ENCODE data around the gene KLRF1.

Gene KLRF1

DNA sequence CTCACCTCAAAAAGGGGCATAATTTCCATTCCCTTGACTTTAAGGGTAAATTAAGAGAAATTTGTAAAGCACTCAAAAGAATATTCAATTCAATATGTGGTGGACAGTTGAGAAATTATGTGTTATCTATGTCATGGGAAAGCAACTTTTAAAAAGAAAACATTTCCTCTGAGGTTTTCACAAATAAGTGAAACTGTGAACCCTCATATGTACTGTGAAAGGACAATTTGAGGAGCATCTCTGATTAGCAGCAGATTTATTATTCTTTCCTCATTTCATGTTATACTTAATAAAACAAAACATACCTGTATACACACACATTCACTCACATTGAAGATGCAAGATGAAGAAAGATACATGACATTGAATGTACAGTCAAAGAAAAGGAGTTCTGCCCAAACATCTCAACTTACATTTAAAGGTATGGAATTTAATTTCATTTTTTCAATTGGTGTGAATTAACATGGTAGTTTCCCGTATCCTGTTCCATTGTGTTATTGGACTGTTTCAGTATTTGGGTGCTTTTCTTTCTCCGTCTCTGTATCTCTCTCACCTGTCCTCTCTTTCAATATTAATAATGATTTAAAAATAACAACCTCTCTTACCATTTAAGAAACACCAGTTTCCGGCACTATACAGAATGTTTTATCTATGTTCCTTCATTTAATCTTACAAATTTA, at the start of gene KLRF1:
TSS of gene KLRF1 (plus strand) at position 273 of the 680 bp plus-strand sequence. CDS start at position 337, 64 bp downstream.
- Histone ChIP-seq H3K36me3 (no peaks in the 10 kb centered on the region), H3K4me3 (ENCODE audit: low read depth, low read length) (no peak within 1 kb of the TSS), H3K27me3 (ENCODE audit: insufficient read depth, low read depth, severe bottlenecking) (no peaks in the 10 kb centered on the region), H3K9me3 (ENCODE audit: severe bottlenecking) (no peaks in the 10 kb centered on the region), H3K27ac (no peak within 1 kb of the TSS)
- no peak for DNase-seq
- TF ChIP-seq CTCF (IDR thresholded peaks at IDR 0.05; ENCODE audit: low read depth, low read length): no peak

DNA sequence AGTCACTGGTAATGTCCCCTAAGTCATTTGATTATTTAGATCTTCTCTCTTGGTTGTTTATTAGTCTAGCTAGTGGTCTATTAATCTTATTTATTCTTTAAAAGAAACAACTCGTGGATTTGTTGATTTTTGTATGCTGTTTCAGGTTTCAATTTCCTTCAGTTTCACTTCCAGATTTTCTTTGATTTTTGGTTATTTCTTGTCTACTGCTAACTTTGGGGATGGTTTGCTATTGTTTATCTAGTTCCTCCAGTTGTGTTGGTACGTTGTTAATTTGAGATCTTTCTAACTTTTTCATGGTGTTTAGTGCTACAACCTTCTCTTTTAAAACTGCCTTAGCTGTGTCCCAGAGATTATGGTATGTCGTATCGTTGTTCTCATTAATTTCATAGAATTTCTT, 48.1 kb upstream of the KLRF1 start:
- Histone ChIP-seq H3K27me3 (ENCODE audit: insufficient read depth, low read depth, severe bottlenecking) (no peaks in the 10 kb centered on the region), H3K4me3 (ENCODE audit: low read depth, low read length) (no peak overlapping the region), H3K27ac (no peak overlapping the region), H3K36me3 (no peaks in the 10 kb centered on the region), H3K9me3 (ENCODE audit: severe bottlenecking) (no peaks in the 10 kb centered on the region)
- DNase-seq: no peak
- TF ChIP-seq CTCF (IDR thresholded peaks at IDR 0.05; ENCODE audit: low read depth, low read length): no peak

DNA sequence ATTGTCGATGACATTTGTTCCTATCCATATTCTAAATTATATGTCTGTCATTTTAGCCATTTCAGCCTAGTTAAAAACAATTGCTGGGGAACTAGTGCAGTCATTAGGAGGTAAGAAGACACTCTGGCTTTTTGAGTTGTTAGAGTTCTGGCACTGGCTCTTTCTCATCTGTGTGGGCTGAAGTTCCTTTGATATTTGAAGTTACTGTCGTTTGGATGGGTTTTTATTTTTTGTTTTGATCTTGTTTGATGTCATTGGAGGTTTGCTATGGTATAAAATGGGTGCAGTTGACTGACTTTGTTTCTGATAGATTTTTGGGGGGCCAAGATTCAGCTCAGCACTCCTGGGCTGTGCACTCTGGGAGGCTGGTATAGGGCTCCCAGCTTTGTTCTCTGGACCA, 45.9 kb upstream of the KLRF1 start:
- no peaks in the 10 kb centered on the region for H3K9me3 ChIP-seq (ENCODE audit: severe bottlenecking)
- no peak for DNase-seq
- H3K4me3 ChIP-seq (ENCODE audit: low read depth, low read length): no peak overlapping the region
- no peaks in the 10 kb centered on the region for H3K36me3 ChIP-seq
- TF ChIP-seq CTCF (IDR thresholded peaks at IDR 0.05; ENCODE audit: low read depth, low read length): no peak
- H3K27ac ChIP-seq: no peak overlapping the region
- no peaks in the 10 kb centered on the region for H3K27me3 ChIP-seq (ENCODE audit: insufficient read depth, low read depth, severe bottlenecking)

- Histone ChIP-seq H3K27me3 (ENCODE audit: insufficient read depth, low read depth, severe bottlenecking) (no peaks in the 10 kb centered on the region), H3K36me3 (no peaks in the 10 kb centered on the region), H3K9me3 (ENCODE audit: severe bottlenecking) (no peaks in the 10 kb centered on the region), H3K4me3 (ENCODE audit: low read depth, low read length) (no peak overlapping the region), H3K27ac (no peak overlapping the region)
- no peak for TF ChIP-seq CTCF (IDR thresholded peaks at IDR 0.05; ENCODE audit: low read depth, low read length)
- DNase-seq: no peak
Observed at GRCh38 chr12:9782547-9783382, 44.5 kb upstream of the KLRF1 start.

- no peak for DNase-seq
- Histone ChIP-seq H3K4me3 (ENCODE audit: low read depth, low read length) (no peak overlapping the region), H3K9me3 (ENCODE audit: severe bottlenecking) (no peaks in the 10 kb centered on the region), H3K36me3 (no peaks in the 10 kb centered on the region), H3K27ac (no peak overlapping the region), H3K27me3 (ENCODE audit: insufficient read depth, low read depth, severe bottlenecking) (no peaks in the 10 kb centered on the region)
- TF ChIP-seq CTCF (IDR thresholded peaks at IDR 0.05; ENCODE audit: low read depth, low read length): no peak
Observed at GRCh38 chr12:9784326-9784725, 43.0 kb upstream of the KLRF1 start.
